Esophagus mucosa (tissue), 1 donor: ENCODE measurements around the gene CDK15. TPM values are rescaled to one million over a fixed set of nuclear protein-coding genes. Genes with fewer than 3 reads are reported as not detected.
"Not testable (repeated sequence)": the region's sequence is repeated elsewhere in the genome, so short reads cannot be mapped to it uniquely, and the experiment has no call there.

Experiments
- ATAC-seq: fragments of 200-7000 bp; cut with Tn5 transposase; one replicate; pipeline ENCODE4 v1.9.1; 2020
- total RNA-seq: library from RNA; stranded (reverse); gene quantifications from one replicate; pipeline ENCODE4 v1.2.4, GENCODE V29; 2023
- donor health status: DM: yes; HTN: yes; CAD: no.

The CDK15 gene
- total RNA-seq, 1 donor from 2014 or later: 0.12 TPM

DNA sequence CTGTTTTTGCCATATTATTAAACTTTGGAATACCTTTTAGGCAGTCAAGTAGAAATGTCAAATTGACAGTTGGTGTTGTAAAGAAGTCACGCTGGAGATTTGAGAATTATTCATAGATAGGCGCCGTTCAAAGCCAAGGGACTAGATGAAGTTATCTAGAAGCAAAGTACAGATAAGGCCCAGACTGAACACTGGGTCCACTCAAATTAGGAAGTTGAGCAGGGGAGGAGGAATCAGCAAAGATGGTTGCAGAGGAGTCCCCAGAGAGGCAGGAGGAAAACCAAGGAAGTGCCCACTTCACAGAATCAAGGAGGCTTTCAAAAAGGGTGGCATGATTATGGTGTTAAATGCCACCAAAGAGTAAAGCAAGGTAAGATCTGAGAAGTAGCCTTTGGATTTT is 16.0 kb upstream of the CDK15 start:
- ATAC-seq: no peak

DNA sequence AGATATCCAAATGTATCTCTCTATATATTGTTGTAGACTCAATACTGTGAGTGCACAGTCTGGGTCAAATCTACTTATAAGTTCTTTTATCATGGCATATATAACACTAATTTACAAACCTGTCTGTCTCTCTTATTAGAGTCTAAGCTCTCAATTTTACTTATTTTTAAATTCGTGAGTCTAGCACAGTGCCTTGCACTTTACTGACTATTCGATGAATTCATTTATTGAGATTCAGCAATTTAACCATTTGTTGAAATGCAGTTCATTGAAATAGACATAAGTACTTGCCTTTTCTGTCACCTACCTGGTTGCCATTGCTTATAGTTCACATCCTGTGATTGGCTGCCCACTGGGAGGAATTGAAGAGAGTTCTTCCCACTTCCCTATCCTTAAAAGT is 15.3 kb upstream of the CDK15 start:
- ATAC-seq: no peak

DNA sequence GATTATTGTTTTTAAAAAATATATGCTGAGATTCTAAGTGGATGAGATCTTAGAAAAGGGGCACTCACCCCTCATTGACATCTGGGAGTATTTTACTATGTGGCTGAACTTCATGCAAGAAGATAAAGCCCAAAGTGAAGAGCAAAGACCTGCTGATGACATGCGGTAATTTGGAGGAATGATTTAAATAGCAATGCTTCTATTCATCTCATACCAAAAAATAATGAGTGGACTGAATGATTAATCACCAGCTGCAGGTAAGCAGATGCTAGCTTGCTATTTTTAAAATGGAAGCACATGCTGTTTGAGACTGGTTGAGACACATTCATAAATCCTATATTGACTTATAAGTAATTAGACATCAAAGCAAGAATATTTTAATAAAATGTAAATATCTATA is 12.7 kb upstream of the CDK15 start:
- ATAC-seq: no peak

DNA sequence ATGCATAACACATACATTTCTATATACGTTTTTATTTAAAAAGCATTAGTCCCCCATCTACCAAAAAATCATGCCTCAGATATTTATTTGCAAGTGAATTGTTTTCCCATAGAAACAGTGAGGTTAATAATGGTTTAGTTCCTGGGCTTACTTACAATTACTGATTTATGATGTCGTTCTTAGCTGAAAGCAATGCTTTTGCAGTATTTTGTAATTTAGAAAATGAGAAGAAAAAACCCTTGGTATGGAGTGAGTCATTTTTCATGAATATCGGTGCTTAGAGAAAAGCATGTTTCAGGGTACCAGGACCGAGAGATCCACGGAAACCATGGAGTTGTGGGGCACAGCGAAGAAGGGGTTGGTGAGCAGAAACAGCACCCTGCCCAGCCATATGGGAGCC is 12.0 kb upstream of the CDK15 start:
- no peak for ATAC-seq

DNA sequence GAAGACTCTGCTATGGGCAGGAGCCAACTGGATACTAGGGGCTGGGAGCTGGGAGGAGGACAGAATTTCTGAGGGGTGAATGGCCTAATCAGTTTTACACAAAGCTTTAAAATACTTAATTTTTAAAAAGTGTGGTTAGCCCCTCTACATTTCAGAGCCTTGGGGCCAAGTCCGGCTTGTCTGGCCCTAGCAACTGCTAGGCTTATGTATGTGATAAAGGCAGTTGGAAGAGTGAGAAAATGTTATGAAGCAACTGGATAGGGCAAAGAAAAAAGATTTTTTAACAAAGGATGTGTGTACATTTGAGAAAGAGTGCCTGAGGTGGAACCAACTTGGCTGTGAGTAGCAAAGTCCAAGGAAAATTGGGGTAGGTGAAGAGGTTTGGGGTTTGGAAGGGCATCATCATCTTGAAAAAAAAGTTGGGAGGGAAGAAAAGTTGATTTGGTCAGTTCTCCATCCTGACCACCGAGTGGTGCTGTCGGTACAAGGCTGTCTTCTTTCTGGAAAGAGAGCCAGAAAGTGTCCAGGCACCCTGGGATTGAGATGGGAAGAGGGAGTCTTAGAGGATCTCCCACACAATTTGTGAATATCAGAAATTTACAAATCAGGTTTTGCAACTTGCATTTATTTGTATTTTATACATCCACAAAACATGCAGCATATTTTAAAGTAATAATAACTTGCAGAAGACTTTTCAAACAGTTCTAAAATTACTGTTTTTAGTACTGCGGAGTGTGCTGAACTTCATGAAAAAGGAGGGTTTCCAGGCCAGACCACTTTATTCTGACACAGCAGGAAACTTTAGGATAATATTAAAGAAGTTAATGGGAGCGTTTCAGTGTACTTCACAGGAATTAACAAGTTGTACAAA is 10.5 kb upstream of the CDK15 start:
- ATAC-seq: peak; percentile 57

DNA sequence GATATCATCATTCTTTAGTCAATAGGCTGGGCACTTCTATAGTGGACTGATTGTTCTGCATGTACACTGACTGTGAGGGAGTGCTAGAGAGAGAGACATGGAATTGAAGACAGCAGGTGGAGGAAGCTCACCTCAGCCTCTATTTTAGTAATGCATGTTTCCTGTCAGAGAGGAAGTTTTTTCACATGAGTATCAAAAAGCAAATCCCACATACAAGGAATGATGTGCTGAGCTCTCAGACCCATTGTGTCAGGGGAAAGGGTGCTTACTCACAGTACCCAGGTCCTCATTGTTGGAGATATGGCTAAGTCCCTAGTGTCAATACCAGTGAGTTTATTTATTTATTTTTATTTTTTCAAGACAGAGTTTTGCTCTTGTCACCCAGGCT is 9.9 kb upstream of the CDK15 start:
- ATAC-seq: no peak

DNA sequence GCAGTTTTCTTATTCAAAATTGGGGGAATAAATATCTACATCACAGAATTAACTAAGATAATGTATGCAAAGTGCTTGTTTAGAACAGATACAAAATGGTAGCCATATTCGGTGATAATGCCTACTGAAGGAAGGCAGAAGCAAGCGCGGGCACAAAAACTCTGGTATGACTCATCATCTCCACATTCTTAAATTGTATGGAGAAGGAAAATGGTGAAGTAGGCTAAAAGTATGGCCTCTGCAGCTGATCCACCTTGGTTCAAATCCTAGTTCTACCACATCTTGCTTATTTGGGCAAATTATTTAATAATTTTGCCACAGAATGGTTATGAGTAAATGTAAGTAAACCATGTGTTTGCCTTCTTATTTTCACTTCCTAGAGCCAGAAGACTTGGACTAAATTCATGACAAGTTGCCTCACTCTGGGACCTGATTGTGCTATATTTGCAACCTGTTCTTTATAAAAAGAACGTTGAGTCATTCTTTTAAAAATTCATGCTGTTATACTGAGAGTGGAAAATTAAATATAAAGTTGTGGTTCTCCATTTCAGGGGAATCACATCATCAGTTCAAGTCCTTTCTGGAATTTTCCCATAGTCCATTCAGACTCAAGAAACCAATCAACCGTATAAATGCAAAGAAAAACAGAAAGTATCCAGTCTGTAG is 9.0 kb upstream of the CDK15 start:
- ATAC-seq: no peak

DNA sequence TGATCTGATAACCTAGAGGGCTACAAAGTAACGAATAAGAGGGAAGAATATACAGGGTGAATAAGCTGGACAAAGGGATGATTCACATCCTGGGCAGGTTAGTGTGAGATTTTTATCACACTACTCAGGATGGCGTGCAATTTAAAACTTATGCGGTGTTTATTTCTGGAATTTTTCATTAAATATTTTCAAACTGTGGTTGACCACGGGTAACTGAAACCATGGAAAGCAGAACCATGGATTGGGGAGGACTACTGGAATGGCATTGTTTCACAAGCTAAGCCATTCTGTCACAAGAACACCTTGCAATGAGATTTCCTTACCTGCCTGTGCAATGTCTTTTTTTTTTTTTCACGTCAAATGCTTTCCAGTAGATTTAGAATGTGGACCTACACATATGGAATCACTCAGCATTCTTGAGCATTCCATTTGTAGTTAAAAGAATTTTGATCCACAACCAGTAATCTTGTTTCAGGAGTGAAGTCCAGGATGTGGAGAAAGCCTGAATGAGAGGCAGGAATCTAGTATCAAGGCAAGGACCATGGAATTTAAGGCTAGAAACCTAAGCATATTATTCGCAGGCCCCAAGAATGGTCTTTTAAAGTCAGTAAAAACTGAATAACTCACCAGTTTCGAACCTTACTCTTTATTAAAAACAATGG is 8.0 kb upstream of the CDK15 start:
- no peak for ATAC-seq

DNA sequence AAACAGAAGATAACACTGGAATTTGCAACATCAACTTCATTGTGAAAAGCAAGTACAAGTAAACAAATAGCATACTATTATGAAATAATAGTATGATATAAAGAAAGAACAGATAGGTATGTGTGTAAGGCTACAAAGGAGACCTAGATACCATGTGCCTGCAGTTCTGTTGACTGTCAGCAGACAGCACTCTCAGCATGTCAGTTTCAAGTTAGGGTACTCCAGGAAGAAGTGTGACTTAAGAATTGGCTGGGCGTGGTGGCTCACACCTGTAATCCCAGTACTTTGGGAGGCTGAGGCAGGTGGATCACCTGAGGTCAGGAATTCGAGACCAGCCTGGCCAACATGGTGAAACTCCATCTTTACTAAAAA is 7.4 kb upstream of the CDK15 start:
- not testable (repeated sequence) for ATAC-seq

DNA sequence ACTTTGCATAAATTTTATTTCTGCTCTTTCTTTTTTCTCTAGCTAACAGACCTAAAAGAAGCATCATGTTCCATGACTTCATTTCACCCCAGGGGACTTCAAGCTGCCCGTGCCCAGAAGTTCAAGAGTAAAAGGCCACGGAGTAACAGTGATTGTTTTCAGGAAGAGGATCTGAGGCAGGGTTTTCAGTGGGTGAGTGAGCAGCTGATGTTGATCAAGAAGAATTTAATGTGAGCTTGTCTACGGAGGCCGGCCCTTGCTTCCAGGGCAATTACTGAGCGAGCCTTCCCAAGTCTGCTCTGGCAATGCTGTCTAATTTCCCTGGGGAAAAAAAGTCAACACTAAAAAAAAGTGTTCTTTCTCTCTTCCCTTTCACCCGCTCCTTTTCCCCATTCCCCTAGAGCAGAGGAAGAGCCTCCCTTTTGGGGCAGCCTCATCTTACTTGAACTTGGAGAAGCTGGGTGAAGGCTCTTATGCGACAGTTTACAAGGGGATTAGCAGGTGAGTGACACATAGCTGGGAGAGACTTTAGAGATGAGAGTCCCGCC is 1.2 kb downstream of the CDK15 start:
- no peak for ATAC-seq

DNA sequence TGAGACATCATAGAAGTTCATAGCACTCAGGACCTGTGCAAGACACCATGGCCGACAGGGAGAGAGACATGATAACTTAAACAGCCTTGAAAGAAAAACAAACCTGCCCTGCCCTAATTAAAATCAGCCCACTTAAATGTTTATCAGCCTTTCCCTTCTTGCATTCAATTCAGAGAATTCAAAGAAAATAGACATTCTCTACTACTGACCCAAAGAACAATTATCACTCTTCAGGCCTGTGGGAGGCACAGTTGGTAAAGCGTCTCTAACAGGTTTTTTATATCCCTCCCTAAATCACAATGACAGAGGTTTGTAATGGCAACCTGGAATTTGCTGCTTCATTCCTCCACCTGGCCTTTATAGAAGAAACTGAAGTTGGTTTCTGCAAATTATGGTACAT is 1.7 kb downstream of the CDK15 start:
- ATAC-seq: no peak

DNA sequence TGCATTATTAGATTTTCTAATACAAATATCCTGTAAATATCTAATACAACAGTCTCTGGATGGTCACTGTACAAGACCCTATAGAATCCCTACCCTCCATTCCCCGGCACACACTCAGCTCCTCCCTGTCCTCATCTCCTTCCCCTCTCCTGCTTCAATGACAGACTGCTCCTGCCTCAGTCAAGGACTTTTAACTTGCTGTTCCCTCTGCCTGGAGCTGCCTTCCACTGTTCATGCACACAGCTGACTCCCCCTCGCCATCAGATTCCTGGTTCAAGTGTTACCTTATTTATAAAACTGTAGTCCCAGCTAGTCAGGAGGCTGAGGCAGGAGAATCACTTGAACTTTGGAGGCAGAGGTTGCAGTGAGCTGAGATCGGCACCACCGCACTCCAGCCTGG is 3.3 kb downstream of the CDK15 start:
- no peak for ATAC-seq

DNA sequence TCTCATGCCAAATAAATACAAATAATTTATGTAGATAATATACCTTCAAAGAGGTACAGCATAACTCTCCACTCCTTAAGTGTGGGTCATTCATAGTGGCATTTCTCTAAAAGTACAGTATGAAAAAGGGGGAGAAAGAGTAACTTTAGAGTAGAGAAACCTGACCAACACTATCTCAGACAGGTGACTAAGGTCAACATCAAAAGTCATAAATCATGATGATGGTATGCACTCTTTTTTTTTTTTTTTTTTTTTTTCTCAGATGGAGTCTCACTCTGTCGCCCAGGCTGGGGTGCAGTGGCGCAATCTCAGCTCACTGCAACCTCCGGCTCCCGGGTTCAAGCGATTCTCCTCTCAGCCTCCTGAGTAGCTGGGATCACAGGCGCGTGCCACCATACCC is 4.3 kb downstream of the CDK15 start:
- ATAC-seq: not testable (repeated sequence)

DNA sequence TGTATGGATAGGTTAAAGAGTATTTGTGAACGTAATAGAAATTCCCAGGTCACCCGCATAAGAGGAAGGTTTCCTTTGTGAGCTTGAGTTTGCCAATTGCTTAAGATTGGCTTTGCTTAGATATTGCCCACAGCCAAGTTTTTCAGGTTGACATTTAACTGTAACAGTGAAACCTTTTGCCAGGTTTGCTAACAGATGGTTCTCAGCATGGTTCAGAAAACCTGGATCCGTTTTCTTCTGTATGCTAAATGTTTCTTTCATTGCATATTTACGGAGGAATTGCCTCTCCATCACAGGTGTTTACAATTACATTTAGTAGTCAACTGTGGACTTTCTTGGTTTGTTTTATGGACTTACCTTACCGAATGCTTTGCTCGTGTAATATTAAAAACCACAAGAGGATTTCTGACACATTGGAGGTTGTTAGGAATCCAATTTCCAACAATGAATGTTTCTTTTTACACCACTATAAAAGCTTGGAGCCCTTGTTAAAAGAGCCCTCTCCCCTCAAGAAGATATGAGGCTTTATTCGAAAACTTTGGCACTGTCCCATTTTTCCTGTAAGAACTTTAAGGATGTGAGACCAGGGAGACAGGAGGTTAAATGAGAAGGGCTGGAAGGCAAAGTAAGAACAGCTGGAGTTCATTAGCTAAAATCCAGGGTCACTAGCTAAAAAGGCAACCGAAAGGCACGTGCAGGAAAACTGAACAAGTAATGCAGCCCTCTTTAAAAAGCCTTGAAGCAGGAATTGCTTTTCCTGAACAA is 7.8 kb downstream of the CDK15 start:
- no peak for ATAC-seq

DNA sequence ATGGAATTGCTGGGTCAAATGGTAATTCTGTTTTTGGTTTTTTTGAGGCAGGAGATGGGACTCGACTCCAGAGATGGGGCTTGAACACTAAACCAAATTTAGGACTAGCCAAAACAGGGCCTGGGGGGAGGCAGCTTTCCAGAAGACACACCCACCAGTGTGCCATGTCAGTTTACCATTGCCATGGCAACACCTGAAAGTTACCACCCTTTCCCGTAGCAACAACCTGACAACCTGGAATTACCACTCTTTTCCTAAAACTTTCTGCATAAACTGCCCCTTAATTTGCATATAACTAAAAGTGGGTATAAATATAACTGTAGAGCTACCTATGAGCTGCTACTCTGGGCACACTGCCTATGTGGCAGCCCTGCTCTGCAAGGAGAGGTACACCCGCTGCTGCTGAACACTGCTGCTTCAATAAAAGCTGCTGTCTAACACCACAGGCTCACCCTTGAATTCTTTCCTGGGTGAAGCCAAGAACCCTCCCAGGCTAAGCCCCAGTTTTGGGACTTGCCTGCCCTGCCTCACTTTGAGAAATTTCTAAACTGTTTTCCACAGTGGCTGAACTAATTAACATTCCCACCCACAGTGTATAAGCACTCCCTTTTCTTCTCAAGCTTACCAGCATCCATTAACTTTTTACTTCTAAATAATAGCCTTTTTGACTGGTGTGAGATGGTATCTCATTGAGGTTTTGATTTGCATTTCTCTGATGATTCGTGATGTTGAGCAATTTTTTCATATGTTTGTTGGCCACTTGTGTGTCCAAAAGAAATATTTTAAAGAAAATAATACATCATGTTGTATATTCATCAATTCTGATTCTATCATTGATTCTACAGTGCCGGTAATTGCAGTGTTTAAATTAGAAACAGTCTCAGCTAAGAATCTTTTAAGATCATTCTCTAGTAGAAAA is 10.6 kb downstream of the CDK15 start:
- ATAC-seq: no peak

DNA sequence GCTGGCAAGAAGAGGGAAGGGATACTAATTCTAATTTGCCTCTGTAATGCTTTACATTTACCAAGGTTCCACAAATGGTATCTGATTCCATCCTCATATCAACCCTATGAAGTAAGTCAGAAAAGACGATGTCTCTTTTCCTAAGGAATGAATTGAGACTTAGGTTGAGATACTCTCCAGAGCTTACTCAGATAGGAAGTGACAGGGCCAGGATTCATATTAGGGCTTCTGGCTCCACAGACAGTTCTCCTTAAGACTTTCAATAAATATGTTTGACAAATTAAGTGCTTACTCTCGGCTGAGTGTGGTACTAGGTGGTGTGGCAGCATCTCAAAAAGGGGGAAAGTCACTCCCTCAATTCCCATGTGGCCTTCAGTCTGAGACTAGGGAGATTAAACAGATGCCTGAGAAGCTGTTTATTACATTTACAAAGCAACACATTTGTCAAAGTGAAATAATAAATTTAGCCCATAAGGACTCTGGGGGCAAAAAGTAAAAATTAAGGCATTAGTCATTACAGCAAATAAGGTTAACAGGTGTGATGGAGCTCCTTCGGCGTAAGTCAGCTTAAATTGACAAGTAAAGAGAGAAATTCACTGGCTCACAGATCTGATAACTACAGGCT is 14.2 kb downstream of the CDK15 start:
- ATAC-seq: no peak

DNA sequence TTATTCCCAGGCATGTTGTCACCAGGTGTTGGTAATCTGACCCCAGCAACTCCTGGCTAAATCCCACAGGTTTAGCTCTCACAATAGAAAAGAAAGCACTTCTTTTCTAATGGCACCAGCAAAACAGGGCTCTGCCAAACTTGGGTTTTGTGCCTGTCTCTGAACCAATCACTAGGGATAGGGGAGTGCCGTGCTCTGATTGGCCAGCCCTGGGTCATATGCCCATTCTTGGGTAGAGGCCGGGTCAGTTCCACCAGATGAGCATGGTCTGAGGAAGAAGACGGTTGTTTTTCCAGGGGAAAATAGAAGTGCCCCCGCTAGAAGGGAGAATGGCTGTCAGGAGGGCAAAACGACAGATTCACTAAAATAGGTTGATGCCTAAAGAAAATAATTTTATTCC is 14.7 kb downstream of the CDK15 start:
- ATAC-seq: no peak

DNA sequence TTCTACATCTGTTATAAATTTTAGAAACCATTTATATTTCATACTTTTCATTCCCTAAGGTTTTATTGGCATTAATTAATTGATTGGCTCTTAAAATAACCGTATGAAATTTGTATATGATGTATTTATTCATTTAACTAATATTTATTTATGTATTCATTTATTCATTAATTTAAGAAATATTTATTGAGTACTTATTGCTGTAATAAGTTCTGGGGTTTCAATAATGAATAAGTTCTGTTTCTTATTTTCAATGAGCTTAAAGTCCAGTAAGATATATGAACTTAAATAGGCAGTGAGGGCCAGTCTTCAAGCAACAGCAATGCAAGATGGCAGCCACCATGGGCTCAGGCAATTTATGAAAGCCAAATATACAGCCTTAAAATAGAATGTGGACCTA is 17.9 kb downstream of the CDK15 start:
- no peak for ATAC-seq

DNA sequence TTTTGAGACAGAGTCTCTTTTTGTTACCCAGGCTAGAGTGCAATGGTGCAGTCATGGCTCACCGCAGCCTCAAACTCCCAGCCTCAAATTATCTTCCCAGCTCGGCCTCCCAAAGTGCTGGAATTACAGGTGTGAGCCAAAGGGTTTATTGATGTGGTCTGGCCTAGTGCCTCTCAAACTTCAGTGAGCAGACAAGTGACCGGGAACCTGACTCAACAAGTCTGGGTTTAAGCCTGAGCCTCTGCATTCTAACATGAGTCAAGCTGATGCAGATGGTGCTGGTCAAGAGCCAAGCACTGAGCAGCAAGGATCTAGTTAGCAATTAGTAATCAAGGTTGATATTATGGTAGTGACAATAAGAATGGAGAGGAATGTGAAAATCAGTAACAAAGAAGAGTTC is 21.3 kb downstream of the CDK15 start:
- ATAC-seq: peak; percentile 50

DNA sequence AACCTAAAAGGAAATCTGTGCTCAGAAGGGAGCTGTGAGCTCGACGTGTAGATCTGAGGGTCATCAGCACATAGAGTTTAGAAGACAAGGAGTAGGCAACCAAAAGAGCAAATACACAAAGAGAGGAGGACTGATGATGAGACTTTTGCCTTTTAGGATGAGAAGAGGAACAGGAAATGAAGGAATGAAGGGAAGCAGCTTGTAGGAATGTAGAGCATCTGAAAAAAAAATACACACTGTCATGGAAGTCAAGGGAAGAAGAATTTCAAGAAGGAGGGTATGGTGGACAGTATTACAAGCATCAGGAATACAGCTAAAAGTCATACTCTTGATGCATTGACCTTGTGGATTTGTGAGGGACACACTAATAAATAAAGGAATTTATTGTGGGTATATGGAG is 21.9 kb downstream of the CDK15 start:
- no peak for ATAC-seq

DNA sequence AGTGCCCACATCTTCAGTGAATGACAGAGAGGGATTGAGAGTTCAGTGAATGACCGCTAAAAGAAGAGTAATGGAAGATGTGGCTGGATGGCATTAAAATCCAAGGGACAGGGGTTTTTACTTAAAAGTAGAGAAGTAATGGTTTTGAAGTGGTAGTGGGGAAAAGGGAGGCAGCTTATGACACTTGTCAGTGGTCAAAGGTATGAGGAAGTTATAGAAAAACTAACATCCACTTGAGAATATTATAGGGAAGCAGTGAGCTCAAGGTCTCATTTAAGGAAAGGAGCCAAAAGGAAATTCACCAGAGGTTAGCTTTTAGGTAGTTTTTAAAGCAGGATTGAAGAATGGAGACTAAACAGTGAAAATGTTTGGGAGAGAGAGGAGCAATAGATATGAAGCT is 24.3 kb downstream of the CDK15 start:
- no peak for ATAC-seq
